SK-N-SH (cell line): Measurements from ENCODE around the gene FAM181A. TPM values are rescaled to one million over a fixed set of nuclear protein-coding genes. Genes with fewer than 3 reads are reported as not detected.

Experiments
- CTCF ChIA-PET: fragments of 300-600, 350-600 bp; formaldehyde crosslinking; extraction: SDS; loops from one replicate; lab custom pipeline; 2021; lab: Yijun Ruan, JAX
- POLR2A ChIA-PET: fragments of 350-600 bp; sonication (Branson Sonifier 250); formaldehyde crosslinking; extraction: SDS; loops from one replicate; lab custom pipeline; 2020; ENCODE audit warnings: antibody characterized with exemption, inconsistent platforms; lab: Yijun Ruan, JAX
- DNase-seq: peaks from one replicate; pipeline ENCODE4 v3.0.0; 2012
- H2AFZ ChIP-seq: fragments of 200-600 bp; sonication (generic); 2 replicates; pipeline ENCODE4 v1.8.1; 2016; ENCODE audit warnings: antibody characterized with exemption, mild to moderate bottlenecking, low read depth
- H3F3A ChIP-seq: fragments of 200-600 bp; sonication (generic); replicated peaks from 2 replicates; pipeline ENCODE3; 2016; ENCODE audit warnings: antibody characterized with exemption, mild to moderate bottlenecking; ENCODE audit not compliant: insufficient read depth
- H3K27ac ChIP-seq, 2 experiments: fragments of 200-500 bp in 1 of 2; fragments of 200-600 bp in 1 of 2; sonication (Bioruptor generic) in 1 of 2; sonication (generic), shearing (Covaris generic) in 1 of 2; 2 replicates each; pipeline versions ENCODE4 v1.5.1 to v1.6.1; 2014 to 2016; ENCODE audit warnings: low read depth in 2 of 2, inconsistent platforms in 1 of 2, low read length in 1 of 2, mild to moderate bottlenecking in 1 of 2, mixed read lengths in 1 of 2
- H3K27me3 ChIP-seq: fragments of 200-600 bp; sonication (generic), shearing (Covaris generic); 2 replicates; pipeline ENCODE4 v1.6.1; 2016; ENCODE audit warnings: mixed run types; ENCODE audit not compliant: insufficient read depth
- H3K36me3 ChIP-seq, 2 experiments: fragments of 200-500 bp in 1 of 2; fragments of 200-600 bp in 1 of 2; sonication (Bioruptor generic) in 1 of 2; sonication (generic) in 1 of 2; replicated peaks in 1 of 2; 2 replicates each; pipeline versions ENCODE3 to v1.5.1; 2014 to 2016; ENCODE audit warnings: low read length in 1 of 2, mild to moderate bottlenecking in 1 of 2; ENCODE audit not compliant: insufficient read depth in 2 of 2, control insufficient read depth in 1 of 2
- H3K4me1 ChIP-seq, 2 experiments: fragments of 200-500 bp in 1 of 2; fragments of 200-600 bp in 1 of 2; sonication (Bioruptor generic) in 1 of 2; sonication (generic), shearing (Covaris generic) in 1 of 2; 2 replicates each; pipeline versions ENCODE4 v1.5.1 to v1.6.1; 2014 to 2016; ENCODE audit warnings: low read depth in 1 of 2, low read length in 1 of 2, mixed run types in 1 of 2; ENCODE audit not compliant: insufficient read depth in 2 of 2, control insufficient read depth in 1 of 2
- H3K4me2 ChIP-seq: fragments of 200-600 bp; sonication (generic), shearing (Covaris generic); 2 replicates; pipeline ENCODE4 v1.6.1; 2017; ENCODE audit warnings: mixed run types
- H3K4me3 ChIP-seq, 2 experiments: fragments of 200-500 bp in 1 of 2; fragments of 200-600 bp in 1 of 2; sonication (Bioruptor generic) in 1 of 2; sonication (generic), shearing (Covaris generic) in 1 of 2; 2 replicates each; pipeline versions ENCODE4 v1.5.1 to v1.8.1; 2014 to 2016; ENCODE audit warnings: low read depth in 2 of 2, inconsistent platforms in 1 of 2, low read length in 1 of 2, mild to moderate bottlenecking in 1 of 2, mixed read lengths in 1 of 2, moderate library complexity in 1 of 2
- H3K79me2 ChIP-seq: fragments of 200-600 bp; sonication (generic); 2 replicates; pipeline ENCODE4 v1.8.1; 2017; ENCODE audit warnings: mild to moderate bottlenecking; ENCODE audit not compliant: insufficient read depth
- H3K9ac ChIP-seq: fragments of 200-600 bp; sonication (generic); 2 replicates; pipeline ENCODE4 v1.6.1; 2017; ENCODE audit warnings: mixed run types
- H3K9me2 ChIP-seq: fragments of 200-600 bp; sonication (generic); 2 replicates; pipeline ENCODE4 v1.6.1; 2017; ENCODE audit warnings: mixed run types
- H3K9me3 ChIP-seq: fragments of 200-600 bp; sonication (generic); 2 replicates; pipeline ENCODE4 v1.6.1; 2017; ENCODE audit warnings: mixed run types, mild to moderate bottlenecking, moderate library complexity
- H4K20me1 ChIP-seq: fragments of 200-600 bp; sonication (generic); 2 replicates; pipeline ENCODE4 v1.6.1; 2017; ENCODE audit warnings: mild to moderate bottlenecking, mixed run types; ENCODE audit not compliant: insufficient read depth
- ELF1 ChIP-seq: IDR thresholded peaks from 2 replicates; pipeline ENCODE4 v1.4.0; 2012
- EP300 ChIP-seq, 2 experiments: IDR thresholded peaks; 2 replicates each; pipeline versions ENCODE4 v1.4.0 to v1.6.1; 2012; ENCODE audit warnings: borderline replicate concordance in 1 of 2, low read depth in 1 of 2, low read length in 1 of 2
- EZH2phosphoT487 ChIP-seq: fragments of 200-600 bp; sonication (generic); IDR thresholded peaks from 2 replicates; pipeline ENCODE4 v1.6.1; 2017; ENCODE audit warnings: low read depth, mixed run types, mild to moderate bottlenecking, antibody characterized with exemption, moderate library complexity, borderline replicate concordance
- FOSL2 ChIP-seq: IDR thresholded peaks from 2 replicates; pipeline ENCODE4 v1.4.0; 2012; ENCODE audit warnings: low read depth, mild to moderate bottlenecking, moderate library complexity, borderline replicate concordance
- FOXJ3 ChIP-seq: sonication (generic); formaldehyde crosslinking; IDR thresholded peaks from 2 replicates; pipeline ENCODE4 v1.5.1; 2020; ENCODE audit warnings: mild to moderate bottlenecking, missing genetic modification reagents
- FOXM1 ChIP-seq: IDR thresholded peaks from 2 replicates; pipeline ENCODE4 v1.4.0; 2012; ENCODE audit warnings: low read depth, mild to moderate bottlenecking
- JUND ChIP-seq: IDR thresholded peaks from 2 replicates; pipeline ENCODE4 v1.4.0; 2012
- MXI1 ChIP-seq: IDR thresholded peaks from 2 replicates; pipeline ENCODE4 v1.6.1; 2012; ENCODE audit warnings: mild to moderate bottlenecking, low read depth, low read length, improper control_type of control experiment
- NRF1 ChIP-seq: IDR thresholded peaks from 2 replicates; pipeline ENCODE4 v1.6.1; 2012; ENCODE audit warnings: low read depth, mild to moderate bottlenecking, low read length
- POLR2AphosphoS5 ChIP-seq: IDR thresholded peaks from 2 replicates; pipeline ENCODE4 v1.6.1; 2012; ENCODE audit warnings: low read depth, low read length
- RFX5 ChIP-seq: IDR thresholded peaks from 2 replicates; pipeline ENCODE4 v1.6.1; 2012; ENCODE audit warnings: mild to moderate bottlenecking, improper control_type of control experiment, low read length
- RXRA ChIP-seq: IDR thresholded peaks from 2 replicates; pipeline ENCODE4 v1.4.0; 2012; ENCODE audit warnings: low read depth, mild to moderate bottlenecking, borderline replicate concordance
- SMC3 ChIP-seq: IDR thresholded peaks from 2 replicates; pipeline ENCODE4 v1.6.1; 2012; ENCODE audit warnings: low read depth, low read length, improper control_type of control experiment
- TAF1 ChIP-seq: IDR thresholded peaks from 2 replicates; pipeline ENCODE4 v1.6.1; 2012; ENCODE audit warnings: low read depth, mild to moderate bottlenecking, low read length, moderate library complexity, borderline replicate concordance
- USF1 ChIP-seq: IDR thresholded peaks from 2 replicates; pipeline ENCODE4 v1.4.0; 2012; ENCODE audit warnings: low read depth, borderline replicate concordance
- USF2 ChIP-seq: fragments of 150-350 bp; IDR thresholded peaks from 2 replicates; pipeline ENCODE4 v1.6.1; 2017; ENCODE audit warnings: antibody characterized with exemption, low read length, low read depth, borderline replicate concordance
- YY1 ChIP-seq: IDR thresholded peaks from 2 replicates; pipeline ENCODE4 v1.4.0; 2012; ENCODE audit warnings: low read depth, mild to moderate bottlenecking
- WGBS: methylation state at CpG from one replicate; pipeline ENCODE4 v1.1.6; 2017; ENCODE audit warnings: low lambda C conversion rate; 5-methylcytosine and 5-hydroxymethylcytosine counted together
- polyA plus RNA-seq, 3 experiments: library from polyadenylated mRNA; depleted of rRNA; stranded (reverse); fragments of >200 nt; gene quantifications; 2 replicates each; pipeline ENCODE4 v1.2.3, GENCODE V29; 2012

The FAM181A gene
- polyA plus RNA-seq, 1 of the 3 experiments (the other 2 are of a cell fraction) = not detected

- no peak overlapping the region for H2AFZ ChIP-seq
- no peaks in the 10 kb centered on the region for H3K79me2 ChIP-seq
- H3K4me3 ChIP-seq = no peak overlapping the region
- H3K4me2 ChIP-seq = no peak overlapping the region
- CTCF ChIA-PET = interaction anchor here (1.2 to 1.8 kb wide), 3 partner anchors 10 to 55 kb away, joined by 3 to 12 read pairs (median 5); no protein-coding TSS in a partner anchor
- no peak overlapping the region for H3K27ac ChIP-seq
- DNase-seq = no peak
- peaks cover 15 to 17% of the 10 kb centered on the region in 2 experiments; a peak in 3 of 4 replicates for H3K4me1 ChIP-seq
- no peaks in the 10 kb centered on the region for H3K9me3 ChIP-seq
- no peaks in the 10 kb centered on the region for H3K36me3 ChIP-seq
- no peak for TF ChIP-seq USF1
- TF ChIP-seq TAF1 = no peak
- no peak for TF ChIP-seq USF2
- TF ChIP-seq POLR2AphosphoS5 = no peak
- TF ChIP-seq JUND = no peak
- no peak for TF ChIP-seq NRF1
- no peak for TF ChIP-seq FOSL2
- no peak for TF ChIP-seq EP300 (IDR thresholded peaks at IDR 0.05; ENCODE audit: borderline replicate concordance in 1 of 2, low read depth in 1 of 2, low read length in 1 of 2)
- TF ChIP-seq SMC3 = no peak
- TF ChIP-seq YY1 = no peak
- TF ChIP-seq RFX5 = no peak
- no peak for TF ChIP-seq FOXJ3 (CRISPR knock-in tag)
- no peak for TF ChIP-seq FOXM1
- TF ChIP-seq ELF1 = no peak
- no peak overlapping the region for H3K9ac ChIP-seq
- H3K9me2 ChIP-seq = no peaks in the 10 kb centered on the region
- POLR2A ChIA-PET = no interaction called here
- 90% methylated on average over 7 of the region's 7 CpGs for WGBS
- H4K20me1 ChIP-seq = no peaks in the 10 kb centered on the region
- H3K27me3 ChIP-seq = no peaks in the 10 kb centered on the region
- H3F3A ChIP-seq = peaks cover 6% of the 10 kb centered on the region
These were observed 19.5 kb downstream of the FAM181A start for GRCh38 chr14:93946541-93947090.

- CTCF ChIA-PET = interaction anchor here (0.6 to 1.8 kb wide), 4 partner anchors 11 to 55 kb away, joined by 3 to 12 read pairs (median 4); no protein-coding TSS in a partner anchor
- no peak for DNase-seq
These were observed 20.1 kb downstream of the FAM181A start for GRCh38 chr14:93947282-93947681.

More at GRCh38 chr14:93947282-93947681, 20.1 kb downstream of the FAM181A start:
- Histone ChIP-seq H3K9ac (no peak overlapping the region), H3K36me3 (no peaks in the 10 kb centered on the region), H3K9me2 (no peaks in the 10 kb centered on the region), H3K79me2 (no peaks in the 10 kb centered on the region), H2AFZ (no peak overlapping the region), H3K4me2 (no peak overlapping the region), H3K27ac (no peak overlapping the region), H3K27me3 (no peaks in the 10 kb centered on the region), H3K4me3 (no peak overlapping the region), H3F3A (peaks cover under 1% of the 10 kb centered on the region), H3K4me1 (peaks cover 10 to 14% of the 10 kb centered on the region in 2 experiments; a peak in 3 of 4 replicates), H4K20me1 (no peaks in the 10 kb centered on the region), H3K9me3 (no peaks in the 10 kb centered on the region)
- no peak for TF ChIP-seq MXI1
- no peak for TF ChIP-seq EZH2phosphoT487
- no peak for TF ChIP-seq JUND
- no peak for TF ChIP-seq RXRA
- WGBS = 97% methylated on average over 19 of the region's 19 CpGs
- POLR2A ChIA-PET = no interaction called here
